OCI-LY3 (cell line): Measurements from ENCODE around the gene PMVK.

Experiments used
- EZH2phosphoT487 ChIP-seq: fragments of 200-600 bp; shearing (Covaris generic); IDR thresholded peaks from 2 replicates; pipeline ENCODE4 v1.6.1; 2018; ENCODE audit warnings: antibody characterized with exemption, mixed run types, low read depth
- TF ChIP-seq, protein P1 (sequence below): fragments of 200-600, 300-600 bp; sonication (generic); IDR thresholded peaks from 2 replicates; pipeline ENCODE4 v1.5.1; 2014; ENCODE audit warnings: antibody characterized with exemption, low read length, low read depth

DNA sequence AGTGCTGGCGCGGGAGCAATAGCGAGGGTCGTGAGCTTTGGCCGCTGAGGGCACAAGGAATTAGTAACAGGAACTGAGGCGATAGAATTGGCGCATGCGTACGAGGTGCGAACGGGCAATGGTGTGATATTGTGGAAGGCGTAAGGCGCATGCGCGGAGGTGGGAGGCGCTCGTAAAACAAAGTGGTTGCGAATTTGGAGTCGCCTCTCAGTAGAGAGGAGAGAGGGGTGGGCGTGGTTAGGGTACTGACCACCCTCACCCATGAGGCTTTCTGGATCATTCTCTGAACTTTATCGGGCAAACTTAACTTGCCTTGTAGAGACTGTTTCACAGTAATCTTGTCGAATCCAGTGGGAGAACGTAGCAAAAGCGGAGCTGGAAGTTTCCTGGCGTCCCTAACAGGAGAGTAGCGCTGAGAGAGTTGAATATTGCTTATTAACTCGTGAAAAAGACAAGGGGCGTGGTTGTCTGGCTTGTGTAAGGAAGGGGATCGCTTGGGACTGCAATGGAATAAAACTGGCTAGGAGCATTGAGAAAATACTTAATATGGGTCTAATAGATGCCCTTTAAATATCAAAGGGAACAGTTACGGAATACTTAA lies 38.4 kb upstream of the PMVK start:
- TF ChIP-seq, protein P1, sequence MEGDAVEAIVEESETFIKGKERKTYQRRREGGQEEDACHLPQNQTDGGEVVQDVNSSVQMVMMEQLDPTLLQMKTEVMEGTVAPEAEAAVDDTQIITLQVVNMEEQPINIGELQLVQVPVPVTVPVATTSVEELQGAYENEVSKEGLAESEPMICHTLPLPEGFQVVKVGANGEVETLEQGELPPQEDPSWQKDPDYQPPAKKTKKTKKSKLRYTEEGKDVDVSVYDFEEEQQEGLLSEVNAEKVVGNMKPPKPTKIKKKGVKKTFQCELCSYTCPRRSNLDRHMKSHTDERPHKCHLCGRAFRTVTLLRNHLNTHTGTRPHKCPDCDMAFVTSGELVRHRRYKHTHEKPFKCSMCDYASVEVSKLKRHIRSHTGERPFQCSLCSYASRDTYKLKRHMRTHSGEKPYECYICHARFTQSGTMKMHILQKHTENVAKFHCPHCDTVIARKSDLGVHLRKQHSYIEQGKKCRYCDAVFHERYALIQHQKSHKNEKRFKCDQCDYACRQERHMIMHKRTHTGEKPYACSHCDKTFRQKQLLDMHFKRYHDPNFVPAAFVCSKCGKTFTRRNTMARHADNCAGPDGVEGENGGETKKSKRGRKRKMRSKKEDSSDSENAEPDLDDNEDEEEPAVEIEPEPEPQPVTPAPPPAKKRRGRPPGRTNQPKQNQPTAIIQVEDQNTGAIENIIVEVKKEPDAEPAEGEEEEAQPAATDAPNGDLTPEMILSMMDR, result no peak
- no peak for TF ChIP-seq EZH2phosphoT487
